Fibroblast of skin of right biceps (primary cell): ENCODE results near the gene ARHGEF7.
A peak's percentile ranks its signal among the peaks of the same experiment; 100 is the strongest.

ENCODE experiments used
- DNase-seq: peaks from one replicate; pipeline ENCODE4 v3.0.0-alpha.2; 2013

The ARHGEF7 gene

DNA sequence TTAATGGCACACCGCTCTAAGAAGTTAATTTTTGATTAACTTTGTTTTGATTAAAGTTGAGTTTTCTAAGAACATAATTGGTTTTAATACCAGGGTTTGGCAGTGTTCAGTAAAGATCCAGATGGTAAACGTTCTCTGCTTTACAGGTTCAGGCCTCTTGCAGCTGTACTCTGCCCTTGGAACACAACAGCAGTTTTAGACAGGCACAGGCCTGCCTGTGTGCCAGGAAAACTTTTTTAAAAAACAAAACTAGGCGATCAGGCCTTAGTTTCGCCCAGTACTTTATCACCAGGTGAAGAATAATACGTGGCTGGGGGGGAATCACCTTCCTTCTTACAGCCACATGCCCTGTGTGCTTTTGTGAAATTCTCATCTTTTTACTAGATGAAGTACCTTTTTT, 167.3 kb downstream of the ARHGEF7 start:
- DNase-seq, result no peak

DNA sequence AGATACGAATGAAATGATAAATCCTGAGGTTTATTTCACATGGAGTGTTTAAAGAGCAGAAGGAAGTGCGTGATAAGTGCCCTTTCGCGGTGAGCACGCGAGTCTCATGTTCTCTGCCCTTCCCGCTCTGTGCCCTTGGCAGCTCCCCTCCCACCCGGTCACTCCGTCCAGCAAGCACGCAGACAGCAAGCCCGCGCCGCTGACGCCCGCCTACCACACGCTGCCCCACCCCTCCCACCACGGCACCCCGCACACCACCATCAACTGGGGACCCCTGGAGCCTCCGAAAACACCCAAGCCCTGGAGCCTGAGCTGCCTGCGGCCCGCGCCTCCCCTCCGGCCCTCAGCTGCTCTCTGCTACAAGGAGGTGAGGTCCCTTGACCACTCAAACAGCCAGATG, 167.9 kb downstream of the ARHGEF7 start:
- DNase-seq, result no peak

DNA sequence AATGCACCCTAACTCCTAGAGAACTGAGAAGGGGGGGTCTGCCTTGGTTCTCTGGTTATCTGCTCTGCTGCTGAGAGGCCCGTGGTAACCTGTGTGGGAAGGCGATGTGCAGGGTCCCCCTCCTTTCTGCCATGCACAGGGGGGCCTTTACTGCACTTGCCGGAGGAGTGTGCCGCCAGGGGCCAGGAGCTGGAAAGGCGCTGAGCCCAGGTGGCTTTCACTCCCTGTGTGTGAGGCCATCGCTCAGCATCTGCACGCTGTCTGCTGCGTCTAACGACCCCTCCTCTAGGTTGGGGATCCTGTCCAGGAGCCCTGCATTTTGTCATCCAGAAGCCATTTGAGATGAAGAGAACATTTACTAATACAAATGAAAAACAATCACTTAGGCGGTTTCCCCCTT, 168.3 kb downstream of the ARHGEF7 start:
- DNase-seq, result no peak

DNA sequence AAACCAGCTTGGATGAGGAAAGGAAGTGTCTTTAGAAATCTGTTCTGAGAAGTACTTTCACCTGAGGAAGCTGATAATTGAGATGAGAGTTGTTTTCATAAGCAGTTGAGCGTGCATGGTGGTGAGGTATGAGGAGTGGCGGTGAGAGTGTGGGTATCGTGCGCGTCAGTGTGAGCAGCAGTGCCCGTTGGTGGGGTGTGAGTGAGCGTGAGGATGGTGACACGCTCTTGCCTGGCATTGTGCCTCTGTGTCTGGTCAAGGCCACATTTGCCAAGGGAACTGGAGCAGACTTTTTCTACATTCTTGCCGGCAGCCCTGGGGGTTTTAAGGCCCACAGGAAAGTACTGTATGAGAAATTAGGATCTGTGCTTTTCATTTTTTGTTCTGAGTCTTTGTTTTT, 168.9 kb downstream of the ARHGEF7 start:
- DNase-seq, result no peak

DNA sequence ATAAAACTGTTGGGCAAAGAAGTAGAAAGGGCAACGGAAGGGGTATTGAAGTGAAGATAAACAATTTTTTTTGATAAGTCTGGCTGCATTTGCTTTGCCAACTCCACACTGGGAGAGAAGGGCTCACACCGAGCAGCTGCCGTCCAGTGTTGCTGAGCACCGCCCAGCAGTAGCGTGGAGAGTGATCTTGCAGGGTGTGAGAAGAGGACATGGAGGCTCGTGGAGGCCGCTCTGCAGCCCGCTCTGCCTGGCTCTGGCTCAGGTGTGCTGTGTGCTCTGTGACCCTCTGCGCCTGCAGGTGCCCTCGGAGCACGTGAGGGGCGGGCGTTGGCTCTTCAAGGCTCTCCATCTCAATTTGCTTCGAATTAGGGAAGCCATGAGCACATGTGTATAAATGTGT, 169.5 kb downstream of the ARHGEF7 start:
- no peak for DNase-seq

DNA sequence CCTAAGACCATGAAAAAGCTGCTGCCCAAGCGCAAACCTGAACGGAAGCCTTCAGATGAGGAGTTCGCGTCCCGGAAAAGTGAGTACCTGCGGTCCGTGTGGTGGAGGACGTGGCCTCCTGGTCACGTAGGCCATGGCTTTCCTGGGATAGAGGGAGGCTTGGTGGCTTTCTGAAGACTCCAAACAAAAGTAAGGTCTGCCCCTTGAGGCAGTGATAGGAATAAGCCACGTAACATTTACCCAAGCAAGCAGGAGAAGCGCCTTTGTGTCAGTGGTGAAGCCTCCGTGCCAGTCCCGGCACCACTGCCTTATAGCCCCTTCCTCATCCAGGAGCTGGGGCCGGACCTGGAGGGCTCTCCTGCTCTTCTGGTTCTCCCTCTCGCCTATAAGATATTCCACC, 171.1 kb downstream of the ARHGEF7 start:
- DNase-seq, result no peak

DNA sequence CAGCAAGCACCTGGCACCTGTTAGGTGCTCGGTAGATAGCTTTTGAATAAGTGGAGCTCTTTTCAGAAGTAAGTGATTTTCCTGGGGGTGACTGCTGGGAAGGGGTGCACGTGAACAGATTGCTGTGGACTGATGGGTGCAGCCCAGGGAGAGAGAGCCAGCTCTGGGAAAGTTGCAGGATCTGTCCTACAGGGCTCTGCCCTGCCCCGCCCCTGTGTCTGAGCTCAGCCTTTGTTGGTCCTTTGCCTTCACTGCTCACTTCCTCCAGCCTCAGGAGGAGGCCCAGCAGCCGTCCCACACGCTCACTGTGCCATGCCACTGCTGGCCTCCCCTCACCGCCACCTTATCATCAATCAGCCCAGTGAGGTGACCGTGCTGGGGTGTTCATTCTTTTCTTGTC, 171.6 kb downstream of the ARHGEF7 start:
- DNase-seq, result no peak

DNA sequence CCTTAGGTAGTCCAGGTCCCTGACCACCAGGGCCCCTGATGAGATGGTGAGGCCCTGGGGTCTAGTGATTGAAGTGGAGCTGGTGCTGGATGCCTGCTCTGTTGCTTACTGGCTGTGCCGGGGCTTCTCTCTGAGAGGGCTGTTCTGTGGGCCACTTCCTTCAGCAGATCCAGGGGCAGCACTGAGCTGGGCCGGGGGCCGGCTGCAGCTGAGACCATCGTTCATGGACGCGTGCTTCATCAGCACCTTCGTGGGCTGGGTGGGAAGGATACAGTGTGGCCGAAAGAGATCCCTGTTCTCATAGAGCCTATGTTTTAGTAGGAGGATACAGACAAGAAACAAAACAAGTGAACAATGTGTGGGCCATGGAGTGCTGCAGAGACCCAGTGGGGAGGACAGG, 172.1 kb downstream of the ARHGEF7 start:
- no peak for DNase-seq

DNA sequence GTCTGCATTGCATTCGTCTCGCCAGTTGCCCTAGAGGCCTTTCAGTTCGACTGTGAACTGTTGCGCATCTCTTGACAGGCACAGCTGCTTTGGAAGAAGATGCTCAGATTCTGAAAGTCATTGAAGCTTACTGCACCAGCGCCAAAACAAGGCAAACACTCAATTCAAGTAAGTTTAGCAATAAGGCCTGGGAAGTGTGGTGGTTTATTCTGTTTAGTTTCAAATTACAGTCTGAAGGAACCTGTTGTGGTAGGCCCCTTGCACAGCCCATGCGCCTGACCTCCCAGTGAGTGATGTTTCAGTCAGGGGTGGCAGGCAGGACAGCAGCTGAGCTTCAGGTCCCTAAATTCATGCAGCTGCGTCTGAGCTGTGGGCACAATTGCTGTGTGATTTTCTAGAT, 173.2 kb downstream of the ARHGEF7 start:
- no peak for DNase-seq

DNA sequence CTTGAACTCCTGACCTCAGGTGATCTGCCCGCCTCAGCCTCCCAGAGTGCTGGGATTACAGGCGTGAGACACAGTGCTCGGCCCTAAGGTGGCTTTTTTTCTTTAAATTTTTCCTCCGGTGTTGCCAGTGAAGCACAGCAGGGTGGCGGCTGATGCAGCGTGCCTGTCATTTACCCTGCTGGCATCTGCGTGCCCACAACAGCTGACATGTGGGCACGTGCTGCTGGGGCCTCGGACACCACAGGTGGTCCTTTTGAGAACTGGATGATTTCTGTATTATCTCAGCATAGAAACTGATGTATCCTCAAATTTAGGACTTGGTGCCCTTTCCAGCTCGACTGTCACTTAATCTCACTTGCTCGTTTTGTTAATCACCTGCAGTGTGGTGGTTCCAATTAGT, 174.1 kb downstream of the ARHGEF7 start:
- no peak for DNase-seq

DNA sequence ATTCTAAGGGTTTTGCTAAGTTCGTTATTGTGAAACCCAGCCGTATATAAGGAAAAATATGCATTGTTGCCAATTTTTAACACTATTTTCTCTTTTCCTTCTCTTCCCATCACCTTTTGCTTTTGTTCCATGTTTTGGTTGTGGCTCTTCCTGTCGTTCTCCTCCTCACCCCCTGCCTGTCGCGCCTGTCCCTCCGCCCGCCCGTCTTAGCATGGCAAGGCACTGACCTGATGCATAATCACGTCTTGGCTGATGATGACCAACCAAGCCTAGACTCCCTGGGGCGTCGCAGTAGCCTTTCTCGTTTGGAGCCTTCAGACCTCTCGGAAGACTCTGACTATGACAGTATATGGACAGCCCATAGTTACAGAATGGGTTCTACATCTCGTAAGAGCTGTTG, 176.8 kb downstream of the ARHGEF7 start:
- DNase-seq, result no peak

DNA sequence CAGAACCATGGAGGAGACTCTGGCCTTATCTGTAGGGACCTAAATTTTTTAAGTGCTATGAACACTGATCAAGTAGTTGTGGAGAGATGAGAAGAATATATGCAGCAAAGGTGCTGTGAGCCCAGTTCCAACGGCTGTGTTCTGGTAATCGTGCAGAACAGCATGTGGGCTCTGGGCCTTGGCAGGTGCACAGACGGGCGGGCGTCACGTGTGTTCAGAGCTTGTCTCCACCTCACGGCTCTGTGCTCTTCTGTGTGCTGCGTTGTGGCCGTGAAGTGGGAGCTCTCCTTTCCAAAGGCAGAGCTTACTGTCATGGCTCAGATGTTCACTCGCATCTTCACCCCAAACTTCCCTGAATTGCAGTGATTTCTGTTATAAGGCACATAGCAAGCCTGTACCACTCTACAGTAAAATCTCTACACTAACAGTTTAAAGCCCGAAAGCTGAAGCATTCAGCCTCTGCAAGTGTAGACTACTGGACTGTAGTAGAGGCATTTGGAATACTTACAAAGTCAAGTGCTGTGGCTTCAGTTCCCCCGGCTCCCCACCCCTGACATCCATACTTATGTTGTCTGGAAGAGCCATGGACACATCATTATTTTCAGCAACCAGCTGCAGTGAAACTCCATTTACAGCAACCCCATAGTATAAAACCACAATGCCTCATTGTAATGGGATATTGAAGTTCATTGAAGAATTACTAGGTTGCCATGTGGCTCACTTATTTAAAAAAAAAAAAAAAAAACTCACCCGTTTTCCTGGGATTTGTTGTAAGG, 177.8 kb downstream of the ARHGEF7 start:
- no peak for DNase-seq

DNA sequence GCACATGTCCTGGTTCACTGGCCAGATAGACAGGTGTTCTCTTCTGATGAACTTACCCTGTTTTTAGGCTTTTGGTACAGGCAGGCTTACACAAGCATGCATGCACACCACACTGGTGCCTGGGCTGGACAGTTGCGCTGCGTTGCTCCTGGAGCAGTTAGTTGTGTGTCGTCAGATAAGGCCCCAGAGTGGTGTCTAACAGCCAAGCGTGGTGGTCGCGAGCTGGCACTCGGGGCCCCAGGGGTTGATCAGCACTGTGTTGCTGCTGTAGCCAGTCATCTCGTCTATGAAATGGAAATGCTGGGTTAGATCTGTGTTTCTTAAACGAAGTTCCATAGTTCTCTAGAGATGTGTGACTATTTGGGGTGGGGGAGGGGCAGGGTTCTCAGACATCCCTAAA, 180.8 kb downstream of the ARHGEF7 start:
- no peak for DNase-seq

DNA sequence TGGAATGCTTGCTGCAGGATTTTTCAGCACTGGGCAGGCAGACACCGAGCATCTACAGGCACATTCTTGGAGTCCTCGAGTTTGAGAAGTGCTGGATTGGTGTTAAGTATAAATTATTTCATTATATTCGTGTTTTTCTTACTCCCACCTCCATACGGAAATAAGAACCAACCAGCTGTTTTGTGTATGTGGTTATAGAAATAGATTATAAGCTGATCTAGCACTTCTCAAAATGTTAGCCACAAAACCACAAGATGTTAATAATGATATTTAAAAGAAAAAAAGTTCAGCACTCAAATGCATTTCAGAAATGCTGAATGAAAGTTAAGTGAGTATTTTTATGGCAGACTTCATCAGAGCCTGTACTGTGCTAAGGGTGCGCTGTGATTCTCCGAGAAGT, 181.3 kb downstream of the ARHGEF7 start:
- no peak for DNase-seq

DNA sequence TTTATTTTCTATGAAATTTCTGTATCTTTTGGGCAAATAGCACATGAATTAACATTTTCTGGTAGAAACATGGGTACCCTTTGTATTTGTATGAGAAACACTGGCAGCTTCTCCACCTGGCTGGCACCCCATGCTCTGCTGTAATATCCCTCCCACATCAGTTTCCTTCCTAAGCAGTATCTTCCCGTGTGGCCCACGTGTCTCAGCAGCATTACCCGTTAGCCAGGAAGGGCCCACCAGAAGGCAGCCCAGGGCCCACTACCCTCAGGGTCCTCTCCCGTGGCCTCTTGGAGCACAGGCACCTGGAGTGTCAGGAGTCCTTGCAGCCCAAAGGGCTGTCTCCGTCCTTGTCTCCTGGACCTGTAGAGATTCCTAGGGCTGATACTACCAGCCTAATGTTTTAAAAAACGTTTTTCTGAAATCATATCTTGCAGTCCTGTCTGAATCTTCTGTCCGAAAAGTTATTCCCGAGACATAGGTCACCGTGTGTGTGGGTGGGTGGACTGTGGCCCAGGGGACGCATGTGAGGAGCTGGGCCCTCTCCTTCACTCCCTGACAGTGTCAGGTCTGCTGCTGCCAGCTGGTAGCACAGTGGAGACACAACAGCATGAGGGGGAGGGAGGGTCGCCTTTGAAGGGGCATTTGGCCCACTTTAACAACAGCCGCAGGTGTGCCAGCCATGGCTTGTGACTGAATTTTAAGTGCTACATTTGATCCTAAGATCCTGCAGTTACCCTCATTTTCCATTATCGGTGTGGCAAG, 183.3 kb downstream of the ARHGEF7 start:
- DNase-seq, result no peak

DNA sequence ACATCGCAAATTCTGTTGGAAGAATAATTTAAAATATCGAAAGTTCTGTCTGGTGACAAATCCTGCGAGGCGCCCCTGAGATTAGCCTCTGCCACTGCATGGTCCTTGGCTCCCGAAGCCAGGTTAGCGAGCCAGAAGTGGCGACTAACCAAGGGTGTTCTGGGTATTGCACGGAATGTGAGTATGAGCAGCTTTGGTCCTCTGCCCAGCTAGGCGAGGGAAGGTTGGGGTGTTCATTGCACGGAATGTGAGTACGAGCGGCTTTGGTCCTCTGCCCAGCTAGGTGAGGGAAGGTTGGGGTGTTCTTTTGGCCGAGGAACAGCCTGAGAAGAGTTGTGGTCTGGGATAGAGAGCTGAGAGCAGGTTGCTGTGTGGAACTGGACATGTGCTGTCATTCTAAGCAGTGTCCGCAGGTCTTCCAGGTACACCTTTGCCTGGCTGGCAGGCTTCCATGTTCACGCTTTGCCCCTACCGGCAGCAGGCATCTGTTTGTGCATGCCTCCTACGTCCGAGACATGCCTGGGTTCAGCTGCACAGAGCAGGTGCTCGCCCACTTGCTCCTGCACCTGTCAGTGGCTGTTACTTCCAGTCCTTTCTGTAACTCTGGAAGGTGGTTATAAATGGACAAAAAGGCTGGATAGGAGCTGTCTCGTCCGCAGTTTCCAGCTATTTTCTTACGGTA, 187.1 kb downstream of the ARHGEF7 start:
- DNase-seq, result no peak

DNA sequence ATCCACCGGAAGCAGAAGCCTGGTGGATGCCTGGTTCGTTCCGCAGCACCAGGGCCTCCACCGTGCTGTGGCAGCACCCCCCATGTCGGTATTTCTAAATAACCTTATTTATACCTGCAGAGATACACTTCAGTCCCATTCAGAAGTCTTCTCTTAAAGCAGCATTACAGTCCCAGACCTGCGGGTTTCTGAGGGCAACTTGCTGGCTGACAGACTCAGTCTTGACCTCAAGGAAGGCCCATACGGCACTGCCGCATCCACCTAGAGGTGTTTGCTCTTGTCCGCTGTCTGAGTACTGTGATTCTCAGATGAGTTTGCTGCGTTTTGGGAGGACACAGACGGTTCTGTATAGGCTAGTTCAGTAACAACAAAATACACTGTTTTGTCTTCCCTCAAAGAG, 188.4 kb downstream of the ARHGEF7 start:
- DNase-seq, result no peak

DNA sequence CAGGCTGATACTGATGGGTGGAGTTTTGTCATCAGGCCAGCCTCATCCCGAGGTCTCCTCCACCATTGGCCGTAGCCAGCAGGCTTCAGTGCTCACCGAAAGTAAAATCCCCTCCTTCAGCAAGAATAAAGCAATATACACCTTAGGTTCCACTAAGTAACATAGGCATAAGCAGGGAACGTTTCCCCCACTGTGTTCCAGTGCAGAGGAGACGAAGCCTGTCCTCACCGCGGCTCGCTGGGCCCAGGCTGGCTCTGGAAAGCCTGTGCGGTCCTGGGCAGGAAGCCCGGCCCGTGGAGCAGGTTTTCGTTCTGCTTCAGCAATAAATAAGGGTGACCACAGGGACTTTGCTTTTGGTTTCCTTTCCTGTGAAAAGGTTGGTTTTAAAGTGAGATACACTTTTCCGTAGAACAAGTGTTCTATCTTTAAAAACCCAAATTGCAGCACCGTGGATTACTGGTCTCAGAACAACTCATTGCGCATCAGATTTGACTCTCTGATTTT, 189.0 kb downstream of the ARHGEF7 start:
- DNase-seq, result no peak

DNA sequence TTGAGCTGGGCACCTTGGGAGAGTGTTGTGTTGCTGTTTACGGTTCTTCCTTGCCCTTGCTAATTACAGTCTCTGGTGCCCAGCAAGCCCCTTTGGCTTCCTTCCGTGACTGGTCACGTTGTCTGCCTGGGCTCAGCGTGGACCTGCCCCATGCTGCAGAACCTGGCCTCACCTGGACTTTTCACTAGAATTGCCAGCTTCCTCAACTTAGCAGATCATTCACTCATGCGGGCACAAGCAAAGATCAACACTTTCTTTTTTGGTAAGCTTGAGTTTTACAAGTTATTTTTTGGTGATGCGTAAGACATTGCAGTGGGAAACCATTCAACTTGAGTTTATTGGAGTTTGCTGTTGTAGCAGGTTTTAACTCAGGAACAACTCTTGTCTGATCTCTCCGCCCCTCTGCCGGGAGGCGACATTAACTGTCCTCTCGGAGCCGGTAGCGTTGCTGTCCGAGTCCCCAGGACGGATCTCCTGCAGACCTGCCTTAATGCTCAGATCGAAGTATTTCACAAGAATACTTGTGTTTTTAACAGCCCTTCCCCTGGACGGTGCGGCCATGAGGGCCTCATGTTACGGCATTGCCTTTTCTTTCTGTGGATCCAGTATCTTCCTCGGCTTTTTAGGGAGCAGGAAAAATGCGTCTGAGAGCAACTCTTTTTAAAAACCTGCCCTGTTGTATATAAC, 189.6 kb downstream of the ARHGEF7 start:
- no peak for DNase-seq

DNA sequence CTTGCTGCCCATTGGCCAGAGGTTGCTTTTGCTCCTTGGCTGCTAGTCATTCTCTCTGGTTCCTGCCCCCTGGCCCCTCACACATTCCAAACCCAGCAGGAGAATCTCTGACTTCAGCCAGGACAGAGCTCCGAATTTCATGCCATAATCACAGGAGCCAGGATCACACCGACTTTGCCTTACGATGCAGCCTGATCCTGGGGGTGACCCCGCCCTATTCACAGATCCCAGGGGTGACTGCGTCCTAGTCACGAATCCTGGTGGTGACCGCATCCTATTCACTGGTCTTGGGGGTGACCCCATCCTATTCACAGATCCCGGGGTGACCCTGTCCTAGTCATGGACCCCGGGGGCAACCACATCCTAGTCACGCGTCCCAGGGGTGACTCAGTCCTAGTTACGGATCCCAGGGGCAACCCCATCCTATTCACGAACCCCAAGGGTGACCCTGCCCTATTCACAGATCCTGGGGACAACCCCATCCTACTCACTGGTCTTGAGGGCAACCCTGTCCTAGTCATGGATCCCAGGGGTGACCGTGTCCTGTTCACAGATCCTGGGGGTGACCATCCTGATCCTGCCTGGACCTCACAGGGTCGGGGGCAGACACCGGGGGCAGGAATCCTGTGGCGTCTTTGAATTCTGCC, 198.0 kb downstream of the ARHGEF7 start:
- DNase-seq, result no peak

DNA sequence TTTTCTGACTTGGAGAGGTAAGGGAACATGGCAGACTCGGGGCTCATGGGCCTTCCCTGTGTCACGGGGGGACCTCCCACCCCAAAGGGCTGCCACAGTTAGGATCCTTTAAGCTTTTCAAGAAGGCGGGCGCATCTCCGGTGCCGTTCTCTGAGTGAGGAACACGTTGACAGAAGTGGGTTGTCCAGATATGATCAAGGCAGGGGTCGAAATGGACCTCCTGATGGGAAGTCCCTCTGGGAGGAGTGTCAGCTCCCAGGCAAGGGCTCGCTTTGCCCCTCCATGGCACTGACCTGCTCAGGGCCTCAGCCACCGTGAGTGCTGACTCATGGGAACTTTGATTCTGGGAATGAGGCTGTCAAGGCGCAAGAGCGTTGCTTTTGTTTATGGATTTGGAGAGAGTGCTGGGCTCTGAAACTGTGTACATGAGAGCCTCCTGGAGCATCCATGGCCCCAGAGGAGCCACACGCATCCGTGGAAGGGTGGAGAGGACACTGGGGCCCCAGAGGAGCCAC, 198.9 kb downstream of the ARHGEF7 start:
- no peak for DNase-seq

DNA sequence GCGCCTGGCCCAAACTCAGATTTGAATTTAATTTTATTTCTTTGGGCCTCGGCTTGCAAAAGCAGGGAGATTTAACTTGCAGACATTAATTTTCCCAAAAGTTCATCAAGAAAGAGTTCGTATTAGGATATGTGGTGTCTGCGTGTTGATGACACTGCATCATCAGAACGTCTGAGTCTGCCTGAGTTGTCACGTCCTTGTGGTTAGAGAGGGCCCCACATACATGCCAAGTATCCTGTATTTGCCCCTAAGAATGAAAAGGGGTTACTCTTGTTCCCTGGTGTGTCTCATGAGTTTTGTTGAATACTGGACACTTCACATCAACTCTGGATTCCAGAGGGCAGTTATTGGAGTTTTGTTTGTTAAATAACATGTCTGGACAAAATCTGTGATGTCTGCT, 199.7 kb downstream of the ARHGEF7 start:
- DNase-seq, result peak; percentile 75
